Measurements from ENCODE around the gene TMEM101. TPM values are rescaled to one million over a fixed set of nuclear protein-coding genes. Genes with fewer than 3 reads are reported as not detected.
A peak's percentile ranks its signal among the peaks of the same experiment; 100 is the strongest.

TMEM101 gene
- total and polyA plus RNA-seq, 2 donors (not counting 1 experiment from before 2014, with no cell fraction given) = 16.3 to 25.3 TPM

- H4K20me1 ChIP-seq (ENCODE audit: control insufficient read depth, insufficient read depth, low read length, poor library complexity, severe bottlenecking) = no peaks in the 10 kb centered on the region
- no peak for TF ChIP-seq CTCF (IDR thresholded peaks at IDR 0.05)
- no peak for TF ChIP-seq EZH2 (IDR thresholded peaks at IDR 0.05; ENCODE audit: borderline replicate concordance, insufficient read depth, low read depth, low read length, poor library complexity, severe bottlenecking)
- H3K27ac ChIP-seq (ENCODE audit: low read length in 2 of 2) = peak overlapping the region in 1 of 2 donors; percentile 39
- H3K79me2 ChIP-seq (ENCODE audit: control insufficient read depth, insufficient read depth, low read length) = peaks cover 25% of the 10 kb centered on the region
- DNase-seq (no peak), ATAC-seq (ENCODE audit: low read depth) (no peak)
- CTCF ChIA-PET = interaction anchor here (1.0 to 1.5 kb wide), 4 partner anchors 8 to 530 kb away, joined by 3 to 5 read pairs (median 4); partner anchors contain the start of genes DHX8, G6PC3 and HDAC5
- POLR2A ChIA-PET = interaction anchor here (1.0 kb wide), 1 partner anchor 110 kb away, joined by 3 read pairs; the partner anchor contains the start of gene HDAC5
- no peaks in the 10 kb centered on the region for H3K27me3 Mint-ChIP-seq
- 23% methylated on average over 12 of the region's 12 CpGs for WGBS (ENCODE audit: insufficient coverage)
- H2AFZ ChIP-seq (ENCODE audit: insufficient read depth, low read depth, low read length, poor library complexity, severe bottlenecking) = peak overlapping the region; percentile 96
- H3K4me3 ChIP-seq (ENCODE audit: control extremely low read depth in 1 of 5, extremely low read depth in 1 of 5, insufficient read depth in 1 of 5, low read depth in 2 of 5, low read length in 4 of 5) = peak overlapping the region; percentile 71 to 98 (median 96)
- H3K4me1 Mint-ChIP-seq = peaks cover 14% of the 10 kb centered on the region
- H3K27me3 ChIP-seq (replicated peaks in 1 of 4; ENCODE audit: control extremely low read depth in 1 of 4, control insufficient read depth in 3 of 4, insufficient read depth in 4 of 4, low read length in 3 of 4) = no peaks in the 10 kb centered on the region
- no peaks in the 10 kb centered on the region for H3K9me3 Mint-ChIP-seq (ENCODE audit: insufficient read depth)
- H3K9ac ChIP-seq (ENCODE audit: low read length) = peak overlapping the region; percentile 78
- H3K9me3 ChIP-seq (ENCODE audit: control extremely low read depth in 1 of 3, control insufficient read depth in 2 of 3, insufficient read depth in 1 of 3, low read length in 2 of 3) = no peaks in the 10 kb centered on the region
- peak overlapping the region; percentile 90 for H3K4me2 ChIP-seq (replicated peaks; ENCODE audit: low read depth, low read length, poor library complexity, severe bottlenecking)
- intact Hi-C loops (cut with micrococcal nuclease) = loop anchor here (1.0 to 2.0 kb wide), 3 partner anchors 8 to 331 kb away; partner anchors contain the start of genes G6PC3 and GRN
- H3K36me3 ChIP-seq (replicated peaks in 1 of 2; ENCODE audit: control extremely low read depth in 1 of 2, control insufficient read depth in 1 of 2, extremely low read depth in 1 of 2, insufficient read depth in 2 of 2, low read length in 1 of 2) = peaks cover 0 to 11% of the 10 kb centered on the region in 2 experiments
- peak overlapping the region; percentile 94 for H3K27ac Mint-ChIP-seq
- peak overlapping the region; percentile 100 for H3K4me3 Mint-ChIP-seq
- peaks cover 9 to 15% of the 10 kb centered on the region in 2 donors for H3K4me1 ChIP-seq (ENCODE audit: control insufficient read depth in 2 of 2, insufficient read depth in 2 of 2, low read length in 2 of 2)
Observed at GRCh38 chr17:44014133-44014436, 678 bp downstream of the TMEM101 start.

GRCh38 chr17:44012874-44013273 is 1.9 kb downstream of the TMEM101 start:
- DNase-seq (no peak), ATAC-seq (ENCODE audit: low read depth) (no peak)
- intact Hi-C loops (cut with micrococcal nuclease) = no loop called here
- Mint-ChIP-seq H3K9me3 (ENCODE audit: insufficient read depth) (no peaks in the 10 kb centered on the region), H3K27ac (no peak overlapping the region), H3K27me3 (no peaks in the 10 kb centered on the region), H3K4me1 (peaks cover 20% of the 10 kb centered on the region), H3K4me3 (peak overlapping the region; percentile 60)
- 97% methylated on average over 7 of the region's 14 CpGs for WGBS (ENCODE audit: insufficient coverage)
- Histone ChIP-seq H3K9me3 (ENCODE audit: control extremely low read depth in 1 of 3, control insufficient read depth in 2 of 3, insufficient read depth in 1 of 3, low read length in 2 of 3) (no peaks in the 10 kb centered on the region), H3K4me2 (replicated peaks; ENCODE audit: low read depth, low read length, poor library complexity, severe bottlenecking) (no peak overlapping the region), H3K36me3 (replicated peaks in 1 of 2; ENCODE audit: control extremely low read depth in 1 of 2, control insufficient read depth in 1 of 2, extremely low read depth in 1 of 2, insufficient read depth in 2 of 2, low read length in 1 of 2) (peaks cover 0 to 11% of the 10 kb centered on the region in 2 experiments), H3K4me3 (ENCODE audit: control extremely low read depth in 1 of 5, extremely low read depth in 1 of 5, insufficient read depth in 1 of 5, low read depth in 2 of 5, low read length in 4 of 5) (no peak overlapping the region), H3K4me1 (ENCODE audit: control insufficient read depth in 2 of 2, insufficient read depth in 2 of 2, low read length in 2 of 2) (peaks cover 16 to 24% of the 10 kb centered on the region in 2 donors), H3K27ac (ENCODE audit: low read length in 2 of 2) (no peak overlapping the region), H2AFZ (ENCODE audit: insufficient read depth, low read depth, low read length, poor library complexity, severe bottlenecking) (no peak overlapping the region), H3K79me2 (ENCODE audit: control insufficient read depth, insufficient read depth, low read length) (peaks cover 34% of the 10 kb centered on the region), H3K9ac (ENCODE audit: low read length) (no peak overlapping the region), H3K27me3 (replicated peaks in 1 of 4; ENCODE audit: control extremely low read depth in 1 of 4, control insufficient read depth in 3 of 4, insufficient read depth in 4 of 4, low read length in 3 of 4) (no peaks in the 10 kb centered on the region), H4K20me1 (ENCODE audit: control insufficient read depth, insufficient read depth, low read length, poor library complexity, severe bottlenecking) (no peaks in the 10 kb centered on the region)
- no peak for TF ChIP-seq EZH2 (IDR thresholded peaks at IDR 0.05; ENCODE audit: borderline replicate concordance, insufficient read depth, low read depth, low read length, poor library complexity, severe bottlenecking)
- TF ChIP-seq CTCF (IDR thresholded peaks at IDR 0.05) = no peak
- ChIA-PET POLR2A (no interaction called here), CTCF (no interaction called here)

All from B cell (primary cell).